ENCODE data around the gene EPS15.

EPS15 gene

GRCh38 chr1:51324251-51325010, 194.6 kb downstream of the EPS15 start:
- Histone ChIP-seq H3K4me3 (ENCODE audit: insufficient read depth, low read depth, low read length) (no peak overlapping the region), H3K27ac (ENCODE audit: insufficient read depth, low read depth, low read length, poor library complexity, severe bottlenecking) (no peak overlapping the region), H3K4me1 (ENCODE audit: control insufficient read depth, insufficient read depth, low read length) (no peaks in the 10 kb centered on the region), H3K36me3 (ENCODE audit: control insufficient read depth, insufficient read depth, low read length) (no peaks in the 10 kb centered on the region), H3K27me3 (ENCODE audit: control insufficient read depth, insufficient read depth, low read length, poor library complexity, severe bottlenecking) (peaks cover 4% of the 10 kb centered on the region), H3K9me3 (ENCODE audit: control insufficient read depth, low read length) (no peaks in the 10 kb centered on the region)
- 91% methylated on average over 7 of the region's 7 CpGs for WGBS, 2 experiments

DNA sequence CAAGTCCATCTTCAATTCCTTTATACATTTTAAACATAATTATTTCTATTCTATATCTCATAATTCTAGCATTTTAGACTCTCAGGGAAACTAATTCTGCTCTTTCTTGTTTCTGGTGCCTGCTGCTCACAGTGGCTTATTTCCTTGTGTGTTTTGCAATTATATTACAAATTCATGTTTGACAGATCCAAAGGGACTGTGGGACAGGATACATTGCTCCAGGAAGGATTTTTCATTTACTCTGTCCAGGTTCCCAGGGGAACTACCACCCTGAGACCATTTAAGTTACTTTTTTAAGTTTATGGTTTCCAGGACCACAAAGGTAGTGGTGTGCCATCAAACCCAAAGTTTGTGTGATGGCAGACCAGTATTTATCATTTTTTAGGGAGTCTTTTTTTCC, 195.3 kb downstream of the EPS15 start:
- Histone ChIP-seq H3K4me3 (ENCODE audit: insufficient read depth, low read depth, low read length) (no peak overlapping the region), H3K36me3 (ENCODE audit: control insufficient read depth, insufficient read depth, low read length) (no peaks in the 10 kb centered on the region), H3K27ac (ENCODE audit: insufficient read depth, low read depth, low read length, poor library complexity, severe bottlenecking) (no peak overlapping the region), H3K9me3 (ENCODE audit: control insufficient read depth, low read length) (no peaks in the 10 kb centered on the region), H3K4me1 (ENCODE audit: control insufficient read depth, insufficient read depth, low read length) (no peaks in the 10 kb centered on the region), H3K27me3 (ENCODE audit: control insufficient read depth, insufficient read depth, low read length, poor library complexity, severe bottlenecking) (no peaks in the 10 kb centered on the region)

DNA sequence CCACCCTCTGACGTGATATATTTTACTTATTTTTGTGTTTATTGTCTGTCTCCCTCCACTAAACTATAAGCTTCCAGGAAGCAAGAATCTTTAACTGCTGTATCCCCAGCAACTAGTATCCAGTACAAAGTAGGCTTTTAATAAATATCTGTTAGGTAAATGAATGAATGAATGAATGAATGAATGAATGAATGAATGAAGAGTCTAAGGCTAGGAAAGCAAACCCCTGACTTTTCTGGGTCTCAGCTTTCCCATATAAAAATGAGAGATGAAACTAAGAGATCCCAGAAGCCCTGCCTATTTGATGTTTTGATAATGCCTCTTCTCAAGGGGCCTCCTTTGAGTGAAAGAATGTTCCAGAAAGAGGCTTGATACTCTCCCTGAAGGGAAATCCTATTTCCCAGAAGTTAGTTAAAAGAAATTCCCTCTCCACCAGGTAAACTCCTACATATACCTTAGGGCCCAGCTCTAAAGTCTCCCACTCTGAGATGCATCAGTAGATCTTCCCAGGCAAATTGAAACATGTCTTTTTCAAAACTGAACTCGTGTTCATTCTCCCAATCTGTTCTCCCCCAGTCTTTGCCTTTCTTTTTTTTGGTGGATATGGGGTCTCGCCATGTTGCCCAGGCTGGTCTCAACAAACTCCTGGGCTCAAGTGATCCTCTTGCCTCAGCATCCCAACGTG, 196.5 kb downstream of the EPS15 start:
- Histone ChIP-seq H3K9me3 (ENCODE audit: control insufficient read depth, low read length) (no peaks in the 10 kb centered on the region), H3K4me3 (ENCODE audit: insufficient read depth, low read depth, low read length) (no peak overlapping the region), H3K4me1 (ENCODE audit: control insufficient read depth, insufficient read depth, low read length) (peaks cover 3% of the 10 kb centered on the region), H3K27me3 (ENCODE audit: control insufficient read depth, insufficient read depth, low read length, poor library complexity, severe bottlenecking) (no peaks in the 10 kb centered on the region), H3K36me3 (ENCODE audit: control insufficient read depth, insufficient read depth, low read length) (no peaks in the 10 kb centered on the region), H3K27ac (ENCODE audit: insufficient read depth, low read depth, low read length, poor library complexity, severe bottlenecking) (no peak overlapping the region)
- 92 to 94% methylated on average over 3 to 4 of the region's 4 CpGs for WGBS, 2 experiments

DNA sequence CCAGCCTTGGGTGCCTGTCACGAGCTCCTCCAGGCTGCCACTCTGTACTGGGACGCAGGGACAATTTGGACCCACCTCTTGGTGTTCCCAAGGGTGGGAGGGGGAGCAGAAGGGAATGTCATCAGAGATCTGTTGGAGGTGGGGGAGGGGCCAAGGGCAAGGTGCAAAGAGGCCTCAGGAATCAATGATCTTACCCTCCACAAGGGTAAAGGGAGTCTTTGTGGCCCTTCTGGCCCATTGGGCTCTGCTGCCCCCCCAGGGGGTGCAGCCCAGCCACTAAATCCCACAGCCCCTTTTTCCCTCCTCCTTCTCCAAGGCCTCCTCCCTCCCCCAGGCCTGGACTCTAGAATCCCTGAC, 197.2 kb downstream of the EPS15 start:
- no peak overlapping the region for H3K4me3 ChIP-seq (ENCODE audit: insufficient read depth, low read depth, low read length)
- H3K27me3 ChIP-seq (ENCODE audit: control insufficient read depth, insufficient read depth, low read length, poor library complexity, severe bottlenecking), result no peaks in the 10 kb centered on the region
- H3K4me1 ChIP-seq (ENCODE audit: control insufficient read depth, insufficient read depth, low read length), result peaks cover 3% of the 10 kb centered on the region
- no peaks in the 10 kb centered on the region for H3K36me3 ChIP-seq (ENCODE audit: control insufficient read depth, insufficient read depth, low read length)
- no peak overlapping the region for H3K27ac ChIP-seq (ENCODE audit: insufficient read depth, low read depth, low read length, poor library complexity, severe bottlenecking)
- 89 to 90% methylated on average over 2 of the region's 2 CpGs for WGBS, 2 experiments
- no peaks in the 10 kb centered on the region for H3K9me3 ChIP-seq (ENCODE audit: control insufficient read depth, low read length)

DNA sequence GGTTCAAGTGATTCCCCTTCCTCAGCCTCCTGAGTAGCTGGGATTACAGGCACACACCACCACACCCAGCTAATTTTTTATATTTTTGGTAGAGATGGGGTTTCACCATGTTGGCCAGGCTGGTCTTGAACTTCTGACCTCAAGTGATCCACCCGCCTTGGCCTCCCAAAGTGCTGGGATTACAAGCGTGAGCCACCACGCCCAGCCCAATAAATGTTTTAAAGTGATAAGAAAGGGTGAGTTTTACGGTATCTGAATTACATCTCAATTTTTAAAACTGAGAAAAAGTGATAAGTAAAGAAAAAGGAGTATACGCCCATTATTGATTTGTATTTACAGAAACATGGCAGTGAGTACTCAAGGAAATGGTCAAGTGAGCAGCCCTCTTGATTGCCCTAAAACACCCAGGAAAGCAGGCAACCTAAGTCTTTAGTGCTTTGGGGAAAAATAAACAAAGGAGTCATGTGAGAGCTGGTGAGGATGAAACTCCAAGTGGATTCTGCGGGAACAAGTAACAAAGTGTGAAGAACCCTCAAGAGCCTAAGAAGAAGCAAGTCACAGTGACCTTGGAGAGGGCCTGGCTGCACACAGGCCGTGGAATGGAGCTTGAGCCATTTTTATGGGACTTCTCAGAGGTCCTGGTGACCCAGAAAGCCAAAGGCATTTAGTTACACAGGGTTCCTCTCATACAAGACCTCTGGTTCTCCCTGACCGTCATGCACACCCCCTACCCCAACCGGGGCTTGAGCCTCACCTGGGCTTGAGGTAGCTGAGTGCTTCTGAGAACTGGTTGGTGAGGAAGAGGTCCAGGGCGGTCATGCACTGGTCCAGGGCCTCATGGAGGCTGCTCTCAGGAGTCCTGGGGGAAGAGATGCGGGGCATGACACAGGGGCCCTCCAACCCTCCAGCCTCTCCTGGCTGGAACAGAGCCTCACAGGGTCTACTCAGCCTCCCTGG, 197.8 kb downstream of the EPS15 start:
- H3K27ac ChIP-seq (ENCODE audit: insufficient read depth, low read depth, low read length, poor library complexity, severe bottlenecking), result no peak overlapping the region
- peaks cover 3% of the 10 kb centered on the region for H3K4me1 ChIP-seq (ENCODE audit: control insufficient read depth, insufficient read depth, low read length)
- WGBS, 2 experiments, result 95% methylated on average over 11 of the region's 11 CpGs
- no peaks in the 10 kb centered on the region for H3K27me3 ChIP-seq (ENCODE audit: control insufficient read depth, insufficient read depth, low read length, poor library complexity, severe bottlenecking)
- H3K4me3 ChIP-seq (ENCODE audit: insufficient read depth, low read depth, low read length), result no peak overlapping the region
- no peaks in the 10 kb centered on the region for H3K9me3 ChIP-seq (ENCODE audit: control insufficient read depth, low read length)
- no peaks in the 10 kb centered on the region for H3K36me3 ChIP-seq (ENCODE audit: control insufficient read depth, insufficient read depth, low read length)

DNA sequence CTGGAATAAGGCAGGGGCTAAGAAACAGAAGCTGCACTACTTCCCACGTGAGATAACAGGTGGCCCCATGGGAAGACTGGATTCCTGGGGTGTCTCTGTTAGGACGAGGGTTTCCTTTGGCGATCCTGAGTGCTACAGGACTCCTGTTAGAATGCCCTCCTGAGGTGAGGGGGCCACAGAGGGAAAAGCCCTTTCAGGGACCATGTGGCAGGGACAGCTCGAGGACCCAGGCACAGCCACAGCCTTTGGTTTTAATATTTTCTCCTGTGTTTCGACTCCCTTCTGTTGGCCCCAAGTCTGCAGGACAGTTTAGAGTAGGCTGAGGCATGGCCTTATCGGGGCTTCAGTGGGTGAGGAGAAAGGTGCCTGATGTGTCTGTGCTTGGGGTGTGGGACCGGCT, 201.3 kb downstream of the EPS15 start:
- WGBS, 2 experiments, result 84 to 87% methylated on average over 7 of the region's 7 CpGs
- H3K27me3 ChIP-seq (ENCODE audit: control insufficient read depth, insufficient read depth, low read length, poor library complexity, severe bottlenecking), result no peaks in the 10 kb centered on the region
- no peak overlapping the region for H3K4me3 ChIP-seq (ENCODE audit: insufficient read depth, low read depth, low read length)
- H3K9me3 ChIP-seq (ENCODE audit: control insufficient read depth, low read length), result no peaks in the 10 kb centered on the region
- H3K27ac ChIP-seq (ENCODE audit: insufficient read depth, low read depth, low read length, poor library complexity, severe bottlenecking), result no peak overlapping the region
- no peaks in the 10 kb centered on the region for H3K36me3 ChIP-seq (ENCODE audit: control insufficient read depth, insufficient read depth, low read length)
- H3K4me1 ChIP-seq (ENCODE audit: control insufficient read depth, insufficient read depth, low read length), result peaks cover 3% of the 10 kb centered on the region

- Histone ChIP-seq H3K4me3 (ENCODE audit: insufficient read depth, low read depth, low read length) (no peak overlapping the region), H3K27ac (ENCODE audit: insufficient read depth, low read depth, low read length, poor library complexity, severe bottlenecking) (no peak overlapping the region), H3K4me1 (ENCODE audit: control insufficient read depth, insufficient read depth, low read length) (peaks cover 3% of the 10 kb centered on the region), H3K9me3 (ENCODE audit: control insufficient read depth, low read length) (no peaks in the 10 kb centered on the region), H3K27me3 (ENCODE audit: control insufficient read depth, insufficient read depth, low read length, poor library complexity, severe bottlenecking) (no peaks in the 10 kb centered on the region), H3K36me3 (ENCODE audit: control insufficient read depth, insufficient read depth, low read length) (no peaks in the 10 kb centered on the region)
- 86 to 90% methylated on average over 4 of the region's 4 CpGs for WGBS, 2 experiments
These were observed 202.3 kb downstream of the EPS15 start for GRCh38 chr1:51316846-51317120.

DNA sequence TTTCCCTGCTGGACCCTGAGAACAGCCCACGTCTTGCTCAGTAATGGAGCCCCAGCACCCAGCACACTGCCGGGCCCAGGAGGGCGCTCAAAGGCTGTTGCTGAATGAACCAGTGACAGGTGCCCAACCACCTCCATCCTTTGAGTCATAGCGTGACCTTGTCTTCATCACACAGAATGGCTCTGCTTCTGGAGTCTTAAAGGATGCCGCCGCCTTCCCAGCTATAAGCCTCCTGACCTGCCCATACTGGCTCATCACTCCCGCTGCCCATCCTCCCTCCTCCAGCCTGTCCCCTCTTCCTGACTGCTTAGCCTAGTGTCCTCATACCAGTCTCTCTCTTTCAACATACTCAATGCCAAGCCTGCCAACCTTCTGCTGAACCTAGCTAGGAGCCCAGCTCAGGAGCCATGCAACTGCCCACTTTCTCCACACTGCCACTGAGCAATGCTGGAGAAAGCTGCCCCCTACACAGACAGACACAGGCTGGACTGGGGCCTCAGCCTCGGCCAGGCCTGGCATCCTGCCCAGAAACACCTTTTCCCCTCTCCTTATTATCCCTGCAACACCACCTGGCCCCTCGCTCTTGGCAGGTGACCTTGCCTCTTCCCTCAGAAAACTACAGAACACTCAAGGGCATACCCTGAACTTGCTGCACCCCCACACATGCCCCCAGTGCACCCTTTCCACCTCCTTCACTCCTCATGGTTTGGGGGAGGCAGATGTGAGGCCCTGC, 202.8 kb downstream of the EPS15 start:
- Histone ChIP-seq H3K4me1 (ENCODE audit: control insufficient read depth, insufficient read depth, low read length) (peaks cover 3% of the 10 kb centered on the region), H3K9me3 (ENCODE audit: control insufficient read depth, low read length) (no peaks in the 10 kb centered on the region), H3K4me3 (ENCODE audit: insufficient read depth, low read depth, low read length) (no peak overlapping the region), H3K27me3 (ENCODE audit: control insufficient read depth, insufficient read depth, low read length, poor library complexity, severe bottlenecking) (no peaks in the 10 kb centered on the region), H3K27ac (ENCODE audit: insufficient read depth, low read depth, low read length, poor library complexity, severe bottlenecking) (no peak overlapping the region), H3K36me3 (ENCODE audit: control insufficient read depth, insufficient read depth, low read length) (no peaks in the 10 kb centered on the region)
- 90 to 92% methylated on average over 9 of the region's 9 CpGs for WGBS, 2 experiments

DNA sequence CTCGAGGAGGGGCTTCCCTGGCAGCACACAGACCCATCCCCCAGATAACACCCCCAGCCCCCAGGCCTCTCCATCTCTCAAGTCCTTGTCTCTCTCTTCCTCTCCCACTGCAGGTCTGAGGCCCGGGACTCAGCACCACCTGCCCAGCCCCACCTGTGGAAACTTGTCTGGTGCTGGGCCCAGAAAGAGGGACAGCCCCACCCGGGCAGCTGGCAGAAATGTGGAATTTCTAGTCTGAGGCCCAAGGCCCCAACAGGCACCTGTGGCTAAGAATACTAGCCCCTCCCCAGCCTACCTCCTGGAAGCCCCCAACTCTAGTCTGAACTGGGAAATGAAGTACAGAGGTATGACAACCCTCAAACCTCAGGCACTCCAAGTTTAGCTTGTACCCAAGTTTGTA, 204.1 kb downstream of the EPS15 start:
- H3K9me3 ChIP-seq (ENCODE audit: control insufficient read depth, low read length), result no peaks in the 10 kb centered on the region
- no peak overlapping the region for H3K4me3 ChIP-seq (ENCODE audit: insufficient read depth, low read depth, low read length)
- WGBS, 2 experiments, result 87 to 91% methylated on average over 3 of the region's 3 CpGs
- no peak overlapping the region for H3K27ac ChIP-seq (ENCODE audit: insufficient read depth, low read depth, low read length, poor library complexity, severe bottlenecking)
- H3K4me1 ChIP-seq (ENCODE audit: control insufficient read depth, insufficient read depth, low read length), result peaks cover 3% of the 10 kb centered on the region
- no peaks in the 10 kb centered on the region for H3K27me3 ChIP-seq (ENCODE audit: control insufficient read depth, insufficient read depth, low read length, poor library complexity, severe bottlenecking)
- no peaks in the 10 kb centered on the region for H3K36me3 ChIP-seq (ENCODE audit: control insufficient read depth, insufficient read depth, low read length)
